GM23338 (cell line): Measurements from ENCODE around the gene CPLANE1. TPM values are rescaled to one million over a fixed set of nuclear protein-coding genes. Genes with fewer than 3 reads are reported as not detected.

Experiments used
- CREB1 ChIP-seq: fragments of 250-450 bp; sonication (Bioruptor Pico); IDR thresholded peaks from 2 replicates; pipeline ENCODE4 v1.5.0; 2020; ENCODE audit warnings: low read depth, mild to moderate bottlenecking, moderate library complexity
- CTCF ChIP-seq, 2 experiments: fragments of 200-600 bp in 1 of 2; sonication (generic) in 1 of 2; conservative IDR thresholded peaks; 2 replicates each; pipeline versions ENCODE4 v1.5.1 to v1.6.1; 2016 to 2017; ENCODE audit warnings: antibody characterized with exemption in 2 of 2, low read depth in 2 of 2, mild to moderate bottlenecking in 2 of 2, moderate library complexity in 1 of 2
- EZH2 ChIP-seq: fragments of 200-600 bp; sonication (generic); IDR thresholded peaks from one replicate; pipeline ENCODE4 v1.8.0; 2017; ENCODE audit warnings: antibody characterized with exemption, mild to moderate bottlenecking, low read depth; ENCODE audit not compliant: unreplicated experiment
- EZH2phosphoT487 ChIP-seq: fragments of 200-600 bp; sonication (generic); IDR thresholded peaks from one replicate; pipeline ENCODE4 v1.8.1; 2018; ENCODE audit warnings: antibody characterized with exemption; ENCODE audit not compliant: unreplicated experiment
- NANOG ChIP-seq: IDR thresholded peaks from 2 replicates; pipeline ENCODE4 v1.6.1; 2016; ENCODE audit warnings: antibody characterized with exemption, borderline replicate concordance
- POLR2AphosphoS5 ChIP-seq: IDR thresholded peaks from 2 replicates; pipeline ENCODE4 v1.6.1; 2016; ENCODE audit warnings: antibody characterized with exemption, low read depth
- STAT1 ChIP-seq: IDR thresholded peaks from one replicate; pipeline ENCODE4 v1.6.1; 2016; ENCODE audit warnings: antibody characterized with exemption; ENCODE audit not compliant: unreplicated experiment
- ZNF114 ChIP-seq: fragments of 250-450 bp; sonication (Bioruptor Pico); IDR thresholded peaks from 2 replicates; pipeline ENCODE4 v1.5.0; 2020; ENCODE audit warnings: mild to moderate bottlenecking, moderate library complexity
- ZNF331 ChIP-seq: fragments of 250-450 bp; sonication (Bioruptor Pico); IDR thresholded peaks from 2 replicates; pipeline ENCODE4 v1.5.0; 2020; ENCODE audit warnings: low read depth, mild to moderate bottlenecking, moderate library complexity
- ZNF462 ChIP-seq: fragments of 250-450 bp; sonication (Bioruptor Pico); IDR thresholded peaks from 2 replicates; pipeline ENCODE4 v1.5.0; 2020; ENCODE audit warnings: mild to moderate bottlenecking, moderate library complexity
- polyA plus RNA-seq: library from polyadenylated mRNA; unstranded; fragments of >200 nt; fragmentation: Nextera tagmentation; extraction: Ambion mirVana; gene quantifications from 2 replicates; pipeline ENCODE4 v1.2.1, GENCODE V29; 2016
- total RNA-seq: library from RNA; depleted of rRNA; stranded (reverse); fragments of >200 nt; shearing (Covaris generic); gene quantifications from 2 replicates; pipeline ENCODE4 v1.2.3, GENCODE V29; 2014

The CPLANE1 gene
- total and polyA plus RNA-seq, 2 experiments from 2014 or later = 5.1 to 8.3 TPM

GRCh38 chr5:37207802-37208201 lies 41.4 kb downstream of the CPLANE1 start (continued):
- TF ChIP-seq ZNF462 (CRISPR knock-in tag) = no peak
- TF ChIP-seq ZNF331 (CRISPR knock-in tag) = no peak
- no peak for TF ChIP-seq POLR2AphosphoS5
- TF ChIP-seq ZNF114 (CRISPR knock-in tag) = no peak
- no peak for TF ChIP-seq STAT1
- no peak for TF ChIP-seq NANOG
- TF ChIP-seq CTCF (conservative IDR thresholded peaks at IDR 0.05; ENCODE audit: low read depth in 2 of 2) = no peak
- TF ChIP-seq EZH2 = no peak
- no peak for TF ChIP-seq CREB1 (CRISPR knock-in tag)
- no peak for TF ChIP-seq EZH2phosphoT487
